GM12892 (cell line): ENCODE results near the gene FAM83F.
A peak's percentile ranks its signal among the peaks of the same experiment; 100 is the strongest.

Source experiments
- DNase-seq: peaks from one replicate; pipeline ENCODE4 v3.0.0; 2011; ENCODE audit not compliant: insufficient read length
- FAIRE-seq: peaks from 2 replicates; lab custom pipeline; 2011; peaks lifted over from hg19 to GRCh38; lab: Jason Lieb, UNC
- POLR2A ChIP-seq: IDR thresholded peaks from 2 replicates; pipeline ENCODE4 v1.6.1; 2011; ENCODE audit warnings: low read depth, low read length, control low read depth
- POLR2AphosphoS5 ChIP-seq: IDR thresholded peaks from 2 replicates; pipeline ENCODE4 v1.6.1; 2011; ENCODE audit warnings: low read depth, low read length, control low read depth
- TAF1 ChIP-seq: IDR thresholded peaks from 2 replicates; pipeline ENCODE4 v1.6.1; 2011; ENCODE audit warnings: low read depth, mild to moderate bottlenecking, control low read depth, low read length, borderline replicate concordance

The FAM83F gene

DNA sequence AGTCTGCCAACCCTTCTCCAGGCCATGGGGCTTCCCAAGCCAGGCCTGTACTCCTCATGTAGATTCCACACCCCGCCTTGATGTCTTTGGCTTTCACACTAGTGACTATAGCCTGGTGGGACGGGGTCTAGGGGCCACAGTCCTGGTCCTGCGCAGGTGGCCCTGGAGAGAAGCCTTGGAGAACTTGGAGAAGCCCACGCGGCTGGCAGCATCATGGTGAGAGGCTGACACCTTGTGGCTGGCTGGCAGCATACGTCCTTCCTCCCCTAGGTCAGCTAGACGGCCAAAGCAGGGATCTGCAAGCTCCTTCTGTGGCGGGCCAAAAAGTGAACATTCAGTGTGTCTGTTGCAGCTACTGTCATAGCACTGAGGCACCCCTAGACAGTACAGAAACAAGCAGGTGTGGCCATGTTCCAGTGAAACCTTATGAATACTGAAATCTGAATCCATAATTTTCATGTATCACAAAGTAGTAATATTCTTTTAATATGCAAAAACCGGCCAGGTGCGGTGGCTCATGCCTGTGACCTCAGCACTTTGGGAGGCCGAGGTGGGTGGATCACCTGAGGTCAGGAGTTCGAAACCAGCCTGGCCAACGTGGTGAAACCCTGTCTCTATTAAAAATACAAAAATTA is 42.0 kb downstream of the FAM83F start:
- no peak for TF ChIP-seq TAF1
- TF ChIP-seq POLR2A, result no peak
- TF ChIP-seq POLR2AphosphoS5, result no peak
- FAIRE-seq (peak; percentile 95), DNase-seq (peak; percentile 66)

DNA sequence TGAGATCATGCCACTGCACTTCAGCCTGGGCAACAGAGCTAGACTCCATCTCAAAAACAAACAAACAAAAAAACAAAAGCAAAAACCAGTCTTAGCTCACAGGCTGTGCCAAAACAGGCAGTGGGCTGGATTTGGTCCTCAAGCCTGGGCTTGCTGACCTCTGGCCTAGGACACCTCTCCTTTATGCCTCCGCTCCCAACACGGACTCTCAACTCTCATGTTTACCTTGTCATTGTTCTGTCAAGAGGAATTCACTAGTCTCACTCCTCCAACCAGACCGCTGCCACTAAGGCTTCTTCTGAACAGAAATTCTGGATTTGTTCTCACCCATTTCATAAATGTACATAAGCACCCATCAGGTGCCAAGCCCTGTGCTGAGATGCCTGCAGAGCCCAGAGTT is 42.6 kb downstream of the FAM83F start:
- FAIRE-seq, result no peak
- TF ChIP-seq TAF1, result no peak
- TF ChIP-seq POLR2A, result no peak
- no peak for TF ChIP-seq POLR2AphosphoS5
- DNase-seq, result no peak

DNA sequence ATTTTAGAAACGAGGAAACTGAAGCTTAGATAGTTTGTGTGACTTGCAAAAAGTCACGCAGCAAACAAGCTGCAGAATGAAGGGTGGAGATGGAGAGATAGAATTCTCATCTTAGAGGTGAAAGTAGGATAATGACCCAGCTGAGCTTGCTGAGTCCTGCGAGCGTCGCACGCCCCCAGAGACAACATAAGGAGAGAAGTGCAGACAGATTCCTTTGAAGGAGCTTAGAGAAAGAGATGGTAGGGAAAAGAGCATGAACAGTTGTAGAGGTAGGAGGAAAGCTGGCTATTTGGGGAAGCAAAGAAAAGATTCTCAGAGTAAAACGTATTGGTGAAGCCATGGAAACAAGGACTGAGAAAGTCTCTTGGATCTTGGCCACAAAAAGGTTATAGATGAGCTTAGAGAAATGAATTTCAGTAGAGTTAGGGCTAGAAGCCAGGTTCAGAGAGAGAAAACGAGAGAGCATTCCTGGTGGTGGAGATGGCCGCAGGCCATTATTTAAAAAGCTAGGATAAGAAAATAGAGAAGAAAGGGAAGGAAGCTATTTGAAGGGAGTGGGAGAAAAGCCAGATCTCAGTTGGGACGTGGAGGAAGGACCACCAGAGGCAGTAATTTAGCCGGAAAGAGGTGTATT is 44.8 kb downstream of the FAM83F start:
- TF ChIP-seq POLR2A, result no peak
- FAIRE-seq (no peak), DNase-seq (no peak)

DNA sequence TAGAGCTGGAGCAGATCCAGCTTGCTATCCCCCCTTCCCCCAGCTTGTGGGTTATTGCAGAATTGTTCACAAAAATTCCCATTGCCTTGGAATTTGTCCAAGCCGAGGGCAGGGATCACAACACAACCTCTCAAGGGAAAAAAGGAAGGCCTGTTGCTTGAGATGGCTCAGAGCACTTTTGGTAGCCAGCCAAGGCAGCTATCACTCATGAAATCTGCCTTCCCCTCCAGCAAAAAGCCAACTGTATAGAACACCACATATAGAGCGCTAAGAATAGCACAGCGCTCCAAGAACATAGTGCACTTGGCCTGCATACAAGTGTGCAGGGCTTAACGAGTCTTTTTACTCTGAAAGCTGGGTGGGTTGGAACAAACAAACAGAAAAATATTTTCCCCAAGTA is 46.2 kb downstream of the FAM83F start:
- FAIRE-seq (no peak), DNase-seq (no peak)
- no peak for TF ChIP-seq TAF1
- TF ChIP-seq POLR2AphosphoS5, result no peak
- no peak for TF ChIP-seq POLR2A

DNA sequence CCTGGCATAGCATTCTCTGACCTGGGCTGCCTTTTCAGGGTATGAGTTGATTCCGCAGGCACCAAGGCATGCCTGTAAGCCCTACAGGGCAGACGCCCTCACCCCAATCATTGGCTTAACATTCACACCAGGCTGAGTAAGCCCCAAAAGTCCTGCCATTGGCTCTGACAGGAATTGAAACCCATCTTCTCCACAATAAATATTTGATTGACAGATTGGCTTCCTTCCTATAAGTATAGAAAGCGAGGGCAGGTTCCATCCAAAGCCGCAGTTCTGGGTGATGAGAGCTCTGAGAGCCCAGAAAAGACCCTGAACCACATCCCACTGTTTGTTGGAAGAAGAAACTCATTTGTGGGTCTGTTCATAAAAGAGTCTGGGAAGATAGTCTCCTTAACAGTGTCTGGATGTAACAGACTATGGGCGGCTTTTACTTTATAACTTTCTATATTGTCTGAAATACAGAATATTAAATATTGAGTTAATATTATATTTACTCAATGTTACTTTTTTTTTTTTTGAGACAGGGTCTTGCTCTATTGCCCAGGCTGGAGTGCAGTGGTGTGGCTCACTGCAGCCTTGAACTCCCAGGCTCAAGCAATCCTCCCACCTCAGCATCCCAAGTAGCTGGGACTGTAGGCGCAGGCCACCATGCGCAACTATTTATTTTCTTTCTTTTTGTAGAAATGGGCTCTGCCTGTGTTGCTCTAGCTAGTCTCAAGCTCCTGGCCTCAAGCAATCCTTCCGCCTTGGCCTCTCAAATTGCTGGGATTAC is 46.8 kb downstream of the FAM83F start:
- no peak for FAIRE-seq
- DNase-seq, result no peak
- TF ChIP-seq POLR2A (no peak), POLR2AphosphoS5 (no peak), TAF1 (no peak)

DNA sequence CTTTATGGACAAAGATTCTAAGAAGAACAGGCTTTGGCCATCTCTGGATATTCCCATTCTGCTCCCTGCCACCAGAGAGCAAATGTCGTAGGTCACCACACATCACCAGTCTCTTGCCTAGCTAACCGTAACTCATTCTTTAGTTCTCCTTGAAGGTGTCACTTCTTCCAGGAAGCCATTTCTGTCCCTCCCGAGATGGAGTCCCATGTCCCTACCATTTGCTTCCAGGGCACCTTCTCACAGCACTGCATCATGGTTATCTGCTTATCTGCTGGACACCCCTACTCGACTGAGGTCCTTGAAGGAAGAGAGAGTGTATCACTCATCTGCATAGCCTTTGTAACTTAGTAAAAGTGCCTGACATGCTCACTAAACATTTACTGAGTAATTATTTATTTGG is 47.6 kb downstream of the FAM83F start:
- DNase-seq, result no peak
- no peak for FAIRE-seq
- no peak for TF ChIP-seq POLR2AphosphoS5
- TF ChIP-seq TAF1, result no peak
- TF ChIP-seq POLR2A, result no peak

DNA sequence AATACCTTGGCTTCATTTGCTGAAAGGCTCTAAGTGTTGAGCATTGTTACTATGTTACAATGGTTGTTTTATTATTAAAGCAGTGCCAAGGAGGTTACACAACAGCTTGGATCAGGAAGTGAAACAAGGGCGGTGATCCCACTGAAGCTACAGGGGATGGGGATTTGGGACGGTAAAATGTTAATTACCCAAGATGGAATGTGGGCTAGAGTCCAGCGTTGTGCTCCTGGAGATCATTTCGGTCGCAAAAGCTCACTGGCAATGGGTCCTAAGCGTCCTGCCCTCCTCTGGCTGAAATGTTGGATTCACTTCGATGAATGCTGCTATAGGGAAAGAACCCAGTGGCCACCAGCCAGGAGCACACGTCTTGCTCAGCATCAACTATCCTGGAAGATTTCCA is 48.3 kb downstream of the FAM83F start:
- no peak for DNase-seq
- FAIRE-seq, result no peak
- no peak for TF ChIP-seq TAF1
- TF ChIP-seq POLR2AphosphoS5, result no peak
- no peak for TF ChIP-seq POLR2A

DNA sequence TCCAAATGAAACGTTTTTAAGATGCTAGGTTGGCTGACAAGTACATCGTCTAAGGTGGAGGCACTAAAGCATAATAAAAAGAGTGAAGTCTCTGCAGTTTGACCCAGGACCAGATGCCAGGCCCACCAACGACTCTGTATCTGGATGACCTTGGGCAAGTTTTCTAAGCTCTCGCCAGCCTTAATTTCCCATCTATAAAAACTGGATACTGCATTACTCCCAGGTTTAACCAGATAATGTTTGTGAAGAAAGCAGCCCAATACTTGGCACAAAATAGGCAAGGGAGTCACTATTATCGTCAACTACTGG is 49.0 kb downstream of the FAM83F start:
- DNase-seq (no peak), FAIRE-seq (no peak)
- TF ChIP-seq POLR2A (no peak), TAF1 (no peak), POLR2AphosphoS5 (no peak)

DNA sequence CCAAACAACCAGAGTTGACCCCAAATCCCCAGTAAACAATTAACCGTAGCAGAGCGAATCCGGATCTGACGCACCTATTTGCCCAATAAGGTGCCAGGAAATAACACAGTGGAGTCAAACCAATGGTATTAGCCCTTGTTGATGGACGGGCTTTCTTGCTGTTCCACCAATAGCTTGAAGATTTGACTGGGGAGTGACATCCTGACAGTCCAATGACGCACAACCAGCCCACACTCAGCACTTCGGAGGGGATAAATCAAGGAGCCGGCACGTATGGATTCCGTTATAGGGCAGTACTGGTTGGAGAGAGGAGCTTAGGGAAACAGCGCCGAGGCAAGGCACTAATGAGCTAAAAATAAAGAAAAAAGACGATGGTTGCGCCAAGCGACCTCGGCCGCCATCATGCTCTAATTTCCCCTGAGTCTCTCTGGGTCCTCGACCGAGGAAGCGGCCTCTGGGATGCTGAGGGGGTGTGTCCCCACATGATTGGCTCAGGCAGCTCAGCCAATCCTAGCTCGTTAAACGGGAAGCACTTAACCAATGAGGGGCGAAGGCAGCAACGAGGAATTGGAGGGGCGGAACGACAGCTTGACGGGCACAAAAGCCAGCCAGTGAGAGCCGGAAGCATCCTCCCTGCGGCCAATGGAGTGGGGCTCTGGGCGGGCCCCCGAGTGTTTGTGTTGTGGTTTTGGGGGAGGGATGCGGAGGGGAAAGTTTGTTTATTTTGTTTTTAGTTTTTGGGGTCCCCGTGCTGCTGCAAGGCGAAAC is 49.5 kb downstream of the FAM83F start:
- TF ChIP-seq POLR2AphosphoS5, result peak; percentile 93
- peak; percentile 91 for TF ChIP-seq POLR2A
- TF ChIP-seq TAF1, result peak; percentile 93
- peak; percentile 92 for DNase-seq
- peak; percentile 99 for FAIRE-seq

DNA sequence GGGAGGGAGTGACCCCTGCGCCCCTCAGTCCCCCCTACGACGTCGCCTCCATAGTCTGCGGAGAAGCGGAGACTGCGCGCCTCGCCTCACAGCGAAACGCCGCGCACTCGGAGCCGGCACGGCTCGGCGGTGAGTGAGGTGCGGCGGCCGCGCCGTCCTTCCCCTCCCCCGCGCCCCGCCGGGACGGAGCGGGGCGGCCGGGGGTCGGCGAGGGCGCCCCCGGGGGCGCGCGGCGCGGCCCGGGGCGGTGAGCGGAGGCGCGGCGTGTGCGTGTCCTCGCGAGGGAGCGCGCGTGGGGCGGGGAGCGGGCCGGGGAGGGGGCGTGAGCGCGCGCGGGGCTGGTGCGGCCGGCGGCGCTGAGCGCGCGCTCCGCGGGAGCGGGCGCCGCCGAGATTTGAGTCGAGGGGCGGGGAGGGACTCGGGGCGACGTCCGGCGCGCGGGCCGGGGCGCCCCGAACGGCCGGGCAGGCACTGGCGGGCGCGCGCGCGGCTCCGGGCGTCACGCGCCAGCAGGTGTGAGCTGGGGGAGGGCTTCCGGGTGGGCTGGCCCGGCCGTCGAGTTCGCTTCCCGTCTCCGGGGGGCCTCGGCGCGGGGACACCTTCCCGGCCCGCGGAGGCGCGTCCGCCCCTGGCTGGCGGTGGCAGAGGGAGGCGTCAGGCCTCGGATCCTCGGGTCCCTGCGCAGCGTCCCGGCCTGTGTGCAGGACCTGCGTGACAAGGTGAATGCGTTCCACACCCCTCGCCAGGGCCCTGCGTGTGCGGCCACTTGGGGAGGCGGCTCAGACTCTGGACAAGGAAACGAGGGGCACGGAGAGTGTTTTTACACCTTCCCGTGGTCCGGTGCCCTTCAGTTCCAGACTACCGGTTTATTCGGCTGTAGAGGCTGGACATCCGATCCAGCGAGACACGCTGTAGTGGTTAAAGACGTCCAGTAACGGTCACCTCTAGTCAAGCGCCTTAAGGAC is 50.4 kb downstream of the FAM83F start:
- FAIRE-seq (peak; percentile 85), DNase-seq (peak; percentile 71)
- TF ChIP-seq TAF1 (no peak), POLR2A (peak; percentile 59; the same call in 1 of the 2 replicates), POLR2AphosphoS5 (no peak)
